Stomach (tissue), 9 donors: ENCODE results near the gene PRADC1. TPM values are rescaled to one million over a fixed set of nuclear protein-coding genes. Genes with fewer than 3 reads are reported as not detected.

Experiments
- DNase-seq, 2 donors: peaks; one replicate each; pipeline versions ENCODE4 v3.0.0 to v3.0.0-alpha.2; 2013 to 2019
- H3K27ac ChIP-seq, 5 donors: fragments of 200-600 bp in 4 of 5; sonication (generic) in 4 of 5; one replicate each; pipeline ENCODE4 v1.5.1; 2013 to 2019; ENCODE audit warnings: mild to moderate bottlenecking in 1 of 5, moderate library complexity in 1 of 5
- H3K27me3 ChIP-seq, 3 donors: fragments of 200-600 bp; sonication (generic); one replicate each; pipeline ENCODE4 v1.5.1; 2017 to 2019; ENCODE audit warnings: mixed run types in 1 of 3
- H3K36me3 ChIP-seq, 4 donors: fragments of 200-600 bp; sonication (generic); 1 replicate in 3 of 4; 2 replicates in 1 of 4; pipeline ENCODE4 v1.5.1; 2016 to 2019
- H3K4me1 ChIP-seq, 4 donors: fragments of 200-600 bp; sonication (generic); one replicate each; pipeline ENCODE4 v1.5.1; 2016 to 2019
- H3K4me3 ChIP-seq, 4 donors: fragments of 200-600 bp; sonication (generic) in 3 of 4; one replicate each; pipeline ENCODE4 v1.5.1; 2016 to 2019; ENCODE audit warnings: mild to moderate bottlenecking in 1 of 4
- H3K9me3 ChIP-seq, 4 donors: fragments of 200-600 bp; sonication (generic); one replicate each; pipeline ENCODE4 v1.5.1; 2016 to 2019
- CTCF ChIP-seq, 7 experiments: fragments of 450-650 bp in 4 of 7; fragments of 200-600 bp in 3 of 7; sonication (generic) in 3 of 7; IDR thresholded peaks; one replicate each; pipeline ENCODE4 v1.5.1; 2016 to 2019; ENCODE audit warnings: antibody characterized with exemption in 7 of 7, control low read depth in 2 of 7, mild to moderate bottlenecking in 1 of 7
- EP300 ChIP-seq: sonication (generic); formaldehyde crosslinking; IDR thresholded peaks from one replicate; pipeline ENCODE4 v1.6.1; 2017; ENCODE audit warnings: antibody characterized with exemption
- POLR2A ChIP-seq, 4 donors: fragments of 450-650 bp; IDR thresholded peaks; one replicate each; pipeline ENCODE4 v1.6.1; 2016; ENCODE audit warnings: antibody characterized with exemption in 4 of 4, control low read depth in 2 of 4, mild to moderate bottlenecking in 1 of 4, moderate library complexity in 1 of 4
- POLR2AphosphoS5 ChIP-seq, 3 donors: sonication (generic); formaldehyde crosslinking; IDR thresholded peaks; one replicate each; pipeline ENCODE4 v1.6.1; 2016; ENCODE audit warnings: antibody characterized with exemption in 3 of 3
- WGBS, 5 donors: extraction: QIAGEN DNeasy Blood & Tissue Kit in 3 of 5; methylation state at CpG; one replicate each; pipeline versions ENCODE4 v1.1.5 to v1.1.7; 2013 to 2018; 5-methylcytosine and 5-hydroxymethylcytosine counted together
- intact Hi-C: fragments of 100-400 bp; cut with DNase I; formaldehyde crosslinking; loops from one replicate; pipeline ENCODE4 v1.15.1; 2023; ENCODE audit warnings: low total_unique reads
- polyA plus RNA-seq, 3 donors: library from polyadenylated mRNA; stranded (reverse); fragments of 200-250 nt; gene quantifications; one replicate each; pipeline ENCODE4 v1.2.3, GENCODE V29; 2013
- total RNA-seq, 5 donors: library from RNA; depleted of rRNA; stranded (reverse); fragments of >200 nt; gene quantifications; one replicate each; pipeline versions ENCODE4 v1.1.0 to v1.2.3, GENCODE V29; 2014 to 2016
- donor health status: healthy with polysubstance abuse.
- donor health status: Bipolar disorder and iron deficiency.
- donor health status: healthy.

Gene PRADC1
- total and polyA plus RNA-seq, 8 donors = 7.1 to 123 (median 22.1) TPM

DNA sequence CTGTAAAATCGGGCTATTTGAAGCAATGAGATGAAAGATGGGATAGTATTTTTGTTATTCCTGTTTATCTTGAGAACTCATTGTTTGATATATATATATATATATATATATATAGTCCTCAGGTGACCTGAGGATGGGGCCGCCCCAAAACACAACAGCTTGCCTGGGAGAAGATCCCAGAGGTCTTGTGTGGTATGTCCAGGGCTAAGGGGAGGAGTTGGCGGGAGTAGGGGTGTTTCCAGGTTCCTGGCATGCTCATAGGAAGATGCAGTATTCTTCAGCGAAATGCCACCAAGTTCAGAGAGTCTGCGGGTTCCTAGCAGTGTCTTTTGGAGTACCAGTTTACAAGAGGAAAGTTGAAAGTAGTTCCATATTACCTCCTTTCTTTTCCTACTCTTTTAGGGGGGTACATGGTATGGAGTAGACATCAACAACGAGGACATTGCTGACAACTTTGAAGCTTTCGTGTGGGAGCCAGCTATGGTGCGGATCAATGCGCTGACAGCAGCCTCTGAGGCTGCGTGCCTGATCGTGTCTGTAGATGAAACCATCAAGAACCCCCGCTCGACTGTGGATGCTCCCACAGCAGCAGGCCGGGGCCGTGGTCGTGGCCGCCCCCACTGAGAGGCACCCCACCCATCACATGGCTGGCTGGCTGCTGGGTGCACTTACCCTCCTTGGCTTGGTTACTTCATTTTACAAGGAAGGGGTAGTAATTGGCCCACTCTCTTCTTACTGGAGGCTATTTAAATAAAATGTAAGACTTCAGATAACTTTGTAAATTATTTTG lies 19.4 kb upstream of the PRADC1 start:
- Histone ChIP-seq H3K4me1 (no peaks in the 10 kb centered on the region), H3K4me3 (no peak overlapping the region), H3K9me3 (no peaks in the 10 kb centered on the region), H3K27me3 (no peaks in the 10 kb centered on the region), H3K27ac (no peak overlapping the region), H3K36me3 (peaks cover 57 to 81% (median 77%) of the 10 kb centered on the region in 4 donors)
- intact Hi-C loops = no loop called here
- TF ChIP-seq POLR2A (IDR thresholded peaks at IDR 0.05) = no peak
- DNase-seq = no peak
- WGBS, 5 donors = 88 to 92% (median 90%) methylated on average over 12 to 17 of the region's 17 CpGs

- H3K4me3 ChIP-seq = no peak overlapping the region
- no peak overlapping the region for H3K27ac ChIP-seq
- no peaks in the 10 kb centered on the region for H3K27me3 ChIP-seq
- peaks cover 70 to 93% (median 89%) of the 10 kb centered on the region in 4 donors for H3K36me3 ChIP-seq
- TF ChIP-seq POLR2A (IDR thresholded peaks at IDR 0.05) (no peak), CTCF (IDR thresholded peaks at IDR 0.05) (no peak), EP300 (no peak), POLR2AphosphoS5 (IDR thresholded peaks at IDR 0.05) (no peak)
- intact Hi-C loops = no loop called here
- no peak for DNase-seq
- no peaks in the 10 kb centered on the region for H3K9me3 ChIP-seq
- 88 to 93% (median 89%) methylated on average over 13 to 17 of the region's 17 CpGs for WGBS, 5 donors
- H3K4me1 ChIP-seq = no peaks in the 10 kb centered on the region
Measured at GRCh38 chr2:73250872-73251846, 18.1 kb upstream of the PRADC1 start.

DNA sequence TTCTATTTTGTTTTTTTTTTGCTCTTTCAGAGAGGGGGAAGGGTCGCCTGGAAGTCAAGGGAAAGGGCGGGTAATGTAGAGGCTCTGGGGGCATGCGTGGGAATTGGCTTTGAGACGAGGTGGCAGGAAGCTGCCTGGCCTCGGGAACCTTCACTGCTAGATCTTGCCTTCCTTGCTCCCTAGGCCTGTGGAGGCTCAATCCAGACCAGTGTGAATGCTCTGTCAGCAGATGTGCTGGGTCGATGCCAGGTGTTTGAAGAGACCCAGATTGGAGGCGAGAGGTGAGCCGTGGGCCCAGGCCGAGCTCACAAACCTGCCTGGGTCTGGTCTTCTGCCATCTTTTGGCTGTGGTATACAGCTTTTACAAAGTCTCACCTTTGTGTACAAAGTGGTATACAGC lies 16.6 kb upstream of the PRADC1 start:
- H3K4me3 ChIP-seq = no peak overlapping the region
- 81 to 91% (median 86%) methylated on average over 9 of the region's 9 CpGs for WGBS, 5 donors
- no peak overlapping the region for H3K27ac ChIP-seq
- H3K27me3 ChIP-seq = no peaks in the 10 kb centered on the region
- intact Hi-C loops = no loop called here
- TF ChIP-seq CTCF (IDR thresholded peaks at IDR 0.05) (no peak), POLR2A (IDR thresholded peaks at IDR 0.05) (no peak), POLR2AphosphoS5 (IDR thresholded peaks at IDR 0.05) (no peak), EP300 (no peak)
- DNase-seq = no peak
- H3K9me3 ChIP-seq = no peaks in the 10 kb centered on the region
- H3K36me3 ChIP-seq = peaks cover 85 to 100% (median 100%) of the 10 kb centered on the region in 4 donors
- H3K4me1 ChIP-seq = no peaks in the 10 kb centered on the region

DNA sequence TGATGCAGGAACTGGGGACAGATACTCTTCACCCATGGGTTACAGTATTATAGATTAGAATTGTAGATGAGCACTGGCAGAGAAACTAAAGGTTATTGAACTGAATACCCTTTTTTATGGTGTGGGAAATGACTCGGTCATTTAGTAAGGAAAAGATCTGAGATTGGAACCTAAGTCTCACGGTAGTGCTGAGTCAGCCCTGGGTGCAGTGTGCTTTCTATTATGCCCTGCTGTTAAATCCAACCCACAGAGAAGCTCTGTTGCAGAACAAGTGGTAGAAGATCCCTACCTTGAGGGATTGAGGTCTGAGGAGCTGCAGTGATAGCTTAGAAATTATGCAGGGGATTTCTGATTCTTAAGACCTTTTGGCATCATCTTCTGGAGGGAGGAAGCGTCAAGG lies 13.8 kb upstream of the PRADC1 start:
- whole genome bisulfite sequencing, 5 donors = 78 to 87% (median 82%) methylated on average over 3 of the region's 3 CpGs
- peaks cover 95 to 100% (median 99%) of the 10 kb centered on the region in 4 donors for H3K36me3 ChIP-seq
- H3K4me1 ChIP-seq = no peaks in the 10 kb centered on the region
- H3K9me3 ChIP-seq = no peaks in the 10 kb centered on the region
- intact Hi-C loops = no loop called here
- no peak for DNase-seq
- H3K4me3 ChIP-seq = no peak overlapping the region
- H3K27ac ChIP-seq = no peak overlapping the region
- H3K27me3 ChIP-seq = no peaks in the 10 kb centered on the region
- TF ChIP-seq POLR2A (IDR thresholded peaks at IDR 0.05) = no peak
- TF ChIP-seq POLR2AphosphoS5 (IDR thresholded peaks at IDR 0.05) = no peak
- TF ChIP-seq EP300 = no peak
- TF ChIP-seq CTCF (IDR thresholded peaks at IDR 0.05) = no peak
